ENCODE data around the gene TMEM200A.
A peak's percentile ranks its signal among the peaks of the same experiment; 100 is the strongest.

The TMEM200A gene

DNA sequence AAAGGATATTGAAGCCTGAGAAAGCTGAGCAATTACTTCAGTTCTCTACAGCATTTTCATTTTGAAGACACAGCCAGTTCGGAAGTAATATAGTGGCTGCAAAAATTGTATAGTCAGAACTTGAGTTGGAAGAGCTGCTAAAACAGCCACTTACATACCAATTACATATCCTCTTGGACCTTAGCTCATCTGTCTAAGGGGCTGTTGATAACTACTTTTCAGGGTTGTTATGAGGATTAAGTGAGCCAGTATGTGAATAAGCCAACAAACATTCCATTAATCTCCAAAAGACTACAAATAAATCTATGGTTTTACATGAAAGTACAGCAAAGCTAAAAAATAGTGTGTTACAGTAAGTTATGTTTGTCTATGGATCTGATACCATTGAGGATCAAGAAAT, 59.7 kb downstream of the TMEM200A start:
- DNase-seq (ENCODE audit: low spot score) = no peak

DNA sequence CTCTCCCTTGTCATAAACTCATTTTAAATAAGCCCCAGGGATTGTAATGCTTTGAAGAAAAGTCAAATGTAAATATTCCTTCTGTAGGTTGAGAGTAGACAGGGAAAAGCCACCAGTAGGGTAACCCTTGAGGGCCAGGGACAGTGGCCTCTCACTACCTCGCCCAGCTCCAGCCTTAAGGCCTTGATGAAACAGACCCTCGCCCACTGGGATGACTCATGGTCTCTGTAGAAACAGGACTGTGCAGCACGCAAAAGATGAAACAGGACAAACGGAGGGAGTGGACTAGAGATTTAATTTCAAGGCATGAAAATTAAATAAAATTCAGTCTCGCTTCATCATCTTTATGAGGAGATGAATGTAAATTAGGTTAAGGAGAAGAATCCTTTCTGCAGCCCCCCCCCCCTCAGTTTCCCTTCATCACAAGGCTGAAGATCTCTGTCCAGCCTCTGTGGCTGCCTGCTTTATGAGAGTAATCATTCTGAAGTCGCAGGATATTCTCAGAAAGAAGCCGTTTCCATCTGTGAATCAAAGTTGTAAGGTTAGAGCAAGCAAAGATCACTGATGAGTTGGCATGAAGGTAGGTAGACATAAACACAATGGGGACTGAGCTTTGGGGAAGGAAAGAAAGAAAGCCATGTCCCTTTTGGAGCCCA, 60.4 kb downstream of the TMEM200A start:
- DNase-seq (ENCODE audit: low spot score) = no peak

DNA sequence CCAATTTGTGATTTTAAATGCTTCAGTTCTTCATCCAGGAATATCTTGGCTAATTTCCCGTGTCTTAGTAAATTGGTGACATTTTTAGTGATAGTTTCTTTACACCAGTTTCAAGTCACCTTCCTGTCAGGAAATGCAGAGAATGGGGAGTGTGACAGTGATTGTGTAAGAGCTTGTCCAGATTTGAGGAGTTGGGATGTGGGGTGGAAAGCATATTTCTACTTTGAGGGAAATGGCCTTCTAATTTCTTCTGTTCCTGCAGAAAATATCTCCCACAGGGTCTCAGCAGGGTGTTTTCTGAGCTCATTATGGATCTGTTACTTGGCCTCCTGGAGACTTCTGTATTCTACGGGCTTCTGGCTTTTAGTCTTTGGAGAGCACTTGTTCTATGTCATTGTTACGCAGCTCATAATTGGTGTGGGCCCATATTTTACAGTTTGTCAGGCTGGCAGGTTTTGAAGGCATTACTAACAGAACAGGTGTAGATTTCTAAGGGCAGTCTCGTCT, 65.6 kb downstream of the TMEM200A start:
- no peak for DNase-seq (ENCODE audit: low spot score)

DNA sequence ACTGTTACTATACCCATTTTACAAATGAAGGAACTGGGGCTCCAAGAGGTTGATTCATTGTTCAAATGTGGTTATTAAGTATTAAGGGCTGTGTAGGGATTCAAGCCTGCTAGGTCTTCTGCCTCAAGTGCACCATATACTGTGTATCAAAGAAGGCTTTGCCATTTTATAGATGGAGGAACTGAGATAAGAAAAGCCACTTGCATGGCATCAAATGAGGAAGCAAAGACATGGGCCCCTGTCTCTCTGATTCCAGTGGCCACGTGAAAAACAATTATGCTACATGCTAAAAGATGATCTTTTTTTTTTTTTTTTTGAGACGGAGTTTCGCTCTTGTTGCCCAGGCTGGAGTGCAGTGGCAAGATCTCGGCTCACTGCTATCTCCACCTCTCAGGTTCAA, 67.0 kb downstream of the TMEM200A start:
- DNase-seq (ENCODE audit: low spot score) = no peak

DNA sequence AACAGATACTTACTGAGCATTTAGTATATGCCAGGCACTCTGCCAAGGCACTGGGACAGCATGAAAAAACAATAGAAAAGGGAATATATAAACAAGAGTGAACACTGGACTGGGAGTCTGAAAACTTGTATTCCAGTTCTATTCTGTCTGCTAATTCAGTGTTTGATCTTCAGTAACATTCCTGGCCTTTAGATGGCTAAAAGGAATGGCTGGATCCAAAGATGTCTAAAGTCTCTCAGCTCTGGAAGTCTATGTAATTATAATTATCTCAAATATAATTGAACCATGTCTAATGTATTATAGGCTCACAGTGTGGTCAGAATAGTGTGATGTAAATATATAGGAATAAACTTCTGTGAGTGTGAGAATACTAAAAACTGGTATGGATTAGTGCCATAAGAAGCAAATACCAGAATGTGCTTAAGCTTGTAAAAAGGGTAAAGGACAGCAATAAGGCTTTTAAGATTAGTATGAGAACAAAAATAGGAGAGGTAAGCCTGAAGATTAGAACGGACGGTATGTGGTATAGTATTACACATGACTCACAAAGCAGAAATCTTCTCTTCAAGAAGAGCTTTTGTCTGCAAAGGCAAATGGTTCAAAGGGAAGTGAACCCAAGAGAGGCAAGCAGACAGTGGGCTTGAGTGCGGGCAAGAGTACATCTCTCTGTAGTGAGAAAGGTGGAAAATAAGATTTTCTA, 68.5 kb downstream of the TMEM200A start:
- no peak for DNase-seq (ENCODE audit: low spot score)

DNA sequence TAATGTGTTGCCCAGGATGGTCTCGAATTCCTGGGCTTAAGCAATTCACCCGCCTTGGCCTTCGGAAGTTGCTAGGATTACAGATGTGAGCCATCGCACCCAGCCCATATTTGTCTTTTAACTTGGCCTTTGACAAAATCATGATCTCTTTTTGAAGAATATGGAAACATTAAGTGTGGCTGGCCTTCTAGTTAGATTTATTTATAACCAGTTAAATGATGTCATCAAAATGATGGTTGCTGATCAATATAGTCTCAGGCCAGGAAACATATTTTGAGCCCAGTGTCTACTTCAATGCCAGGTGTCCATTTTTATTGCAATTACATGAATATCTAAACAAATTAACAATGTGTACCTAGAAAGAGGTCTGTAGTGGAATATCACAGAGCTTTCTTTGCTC, 69.4 kb downstream of the TMEM200A start:
- DNase-seq (ENCODE audit: low spot score) = no peak

DNA sequence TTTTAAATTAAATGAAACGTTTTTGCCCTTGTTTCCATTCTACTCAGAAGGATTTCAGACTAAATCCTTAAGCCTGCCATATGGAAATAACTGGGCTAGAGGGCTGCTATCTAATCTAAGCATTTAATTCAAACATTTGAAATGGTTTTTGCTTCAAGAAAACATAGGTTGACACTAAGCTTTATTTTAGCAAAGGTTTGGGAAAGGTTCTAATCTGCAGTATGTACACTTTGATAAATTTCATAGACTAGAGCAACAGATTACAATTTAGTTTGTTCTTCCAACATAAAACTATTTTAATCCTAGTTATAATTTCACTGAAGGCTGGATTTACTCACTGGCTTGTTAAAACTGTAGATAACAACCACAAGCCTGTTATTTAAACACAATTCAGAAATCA, 72.1 kb downstream of the TMEM200A start:
- no peak for DNase-seq (ENCODE audit: low spot score)

DNA sequence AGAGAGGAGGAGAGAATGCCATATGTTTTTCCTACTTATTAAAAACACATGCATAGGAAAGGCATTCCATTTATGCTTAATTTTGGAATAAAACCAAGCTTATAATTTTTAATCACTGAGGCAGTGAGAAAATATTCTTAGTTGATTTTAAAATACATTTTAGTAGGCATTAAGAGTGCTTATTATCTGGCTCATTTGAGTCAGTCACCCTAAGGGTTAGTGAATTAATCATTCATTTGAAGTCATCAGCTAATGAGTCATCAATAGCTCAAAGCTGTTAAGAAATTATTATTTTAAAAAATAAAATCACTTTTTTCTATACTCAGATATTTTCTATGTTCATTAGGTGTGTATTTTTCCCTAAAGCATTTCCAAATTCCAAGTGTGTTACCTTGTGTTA, 81.6 kb downstream of the TMEM200A start:
- no peak for DNase-seq (ENCODE audit: low spot score)

DNA sequence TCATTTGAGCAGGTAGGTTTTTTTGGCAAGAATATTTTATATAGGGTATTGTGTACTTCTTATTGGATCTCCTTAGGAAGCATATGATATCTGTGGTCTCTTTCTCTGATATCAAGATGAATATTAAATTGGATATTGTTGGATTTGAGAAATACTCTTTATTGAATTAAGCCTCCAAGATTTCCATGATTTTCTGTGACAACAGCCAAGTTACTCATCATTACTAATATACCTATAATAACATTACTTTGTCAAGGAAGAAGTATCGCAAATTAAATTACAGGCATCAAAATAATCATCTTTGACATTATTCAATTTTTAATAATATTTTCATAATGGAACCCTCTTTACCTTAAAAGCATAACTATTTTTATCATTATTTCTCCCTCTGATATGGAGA, 86.5 kb downstream of the TMEM200A start:
- DNase-seq (ENCODE audit: low spot score) = no peak

DNA sequence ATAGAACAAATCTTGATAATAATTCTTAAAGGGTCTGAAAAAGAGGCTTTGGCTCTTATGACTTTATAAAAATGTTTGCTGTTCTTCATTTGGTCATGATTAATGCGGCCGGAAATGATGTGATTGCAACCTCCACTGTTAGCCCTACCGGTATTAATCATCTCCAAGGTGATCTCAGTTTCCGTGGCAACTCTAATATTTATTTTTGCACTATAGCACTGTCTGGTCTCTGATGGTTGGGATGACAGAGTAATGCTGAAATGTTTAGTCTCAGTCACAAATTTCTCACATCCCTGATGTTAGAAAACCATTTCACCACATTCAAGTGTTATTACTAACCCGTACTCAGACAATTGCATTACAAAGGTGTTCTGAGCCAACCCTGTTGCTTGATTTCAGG, 87.4 kb downstream of the TMEM200A start:
- peak; percentile 67 for DNase-seq (ENCODE audit: low spot score)

DNA sequence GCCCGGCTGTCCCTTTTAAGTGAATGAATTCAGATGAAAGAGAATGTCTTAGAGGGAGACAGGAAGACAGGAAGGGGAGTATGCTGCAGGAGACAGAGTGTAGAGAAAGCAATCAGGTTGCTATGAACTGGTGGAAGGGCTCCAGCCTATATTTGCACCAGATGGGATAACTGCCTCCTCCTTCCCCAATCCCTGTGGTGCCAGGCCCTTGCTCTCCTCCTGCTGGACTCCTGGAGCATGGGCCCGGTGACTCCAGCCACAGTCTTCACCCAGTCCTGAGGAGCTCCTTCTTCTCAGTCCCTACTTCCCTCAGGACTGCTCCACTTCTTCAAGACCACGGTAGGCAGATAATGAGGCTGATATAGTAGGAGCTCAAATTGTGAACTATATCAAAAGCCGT, 91.8 kb downstream of the TMEM200A start:
- DNase-seq (ENCODE audit: low spot score) = no peak

DNA sequence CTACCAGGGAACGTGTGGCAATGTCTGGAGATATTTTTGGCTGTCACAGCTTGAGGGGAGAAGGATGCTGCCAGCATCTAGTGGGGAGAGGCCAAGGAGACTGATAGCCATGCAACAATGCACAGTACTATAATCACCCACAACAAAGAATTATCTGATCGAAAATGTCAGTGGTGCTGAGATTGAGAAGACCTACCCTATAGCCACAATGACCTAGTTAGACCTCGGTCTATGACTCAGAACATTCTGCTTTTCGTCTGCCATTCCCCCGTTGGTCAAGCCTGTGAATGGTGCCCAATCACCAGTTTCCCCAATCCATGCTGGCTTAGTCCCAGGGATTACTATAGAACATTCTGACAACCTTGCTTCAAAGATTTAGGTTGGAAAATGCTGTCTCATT, 93.5 kb downstream of the TMEM200A start:
- DNase-seq (ENCODE audit: low spot score) = no peak

DNA sequence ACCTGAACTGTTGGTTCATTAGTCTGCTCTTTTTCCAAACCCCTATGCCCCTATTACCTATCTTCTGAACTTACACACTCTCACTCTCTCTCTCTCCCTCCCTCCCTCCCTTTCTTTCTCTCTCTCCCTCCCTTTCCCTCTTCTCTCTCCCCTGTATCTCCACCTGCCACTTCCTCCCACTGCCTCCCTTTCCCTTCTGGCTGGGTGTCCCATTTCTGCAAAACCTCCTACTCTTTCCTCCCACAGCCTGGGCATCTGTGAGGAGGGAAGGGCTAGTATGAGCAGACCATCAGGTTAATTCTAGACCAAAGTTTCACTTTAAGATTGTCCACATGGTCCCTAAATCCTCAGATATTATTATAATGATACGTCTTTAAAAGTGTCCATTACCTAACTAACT, 95.1 kb downstream of the TMEM200A start:
- DNase-seq (ENCODE audit: low spot score) = no peak

DNA sequence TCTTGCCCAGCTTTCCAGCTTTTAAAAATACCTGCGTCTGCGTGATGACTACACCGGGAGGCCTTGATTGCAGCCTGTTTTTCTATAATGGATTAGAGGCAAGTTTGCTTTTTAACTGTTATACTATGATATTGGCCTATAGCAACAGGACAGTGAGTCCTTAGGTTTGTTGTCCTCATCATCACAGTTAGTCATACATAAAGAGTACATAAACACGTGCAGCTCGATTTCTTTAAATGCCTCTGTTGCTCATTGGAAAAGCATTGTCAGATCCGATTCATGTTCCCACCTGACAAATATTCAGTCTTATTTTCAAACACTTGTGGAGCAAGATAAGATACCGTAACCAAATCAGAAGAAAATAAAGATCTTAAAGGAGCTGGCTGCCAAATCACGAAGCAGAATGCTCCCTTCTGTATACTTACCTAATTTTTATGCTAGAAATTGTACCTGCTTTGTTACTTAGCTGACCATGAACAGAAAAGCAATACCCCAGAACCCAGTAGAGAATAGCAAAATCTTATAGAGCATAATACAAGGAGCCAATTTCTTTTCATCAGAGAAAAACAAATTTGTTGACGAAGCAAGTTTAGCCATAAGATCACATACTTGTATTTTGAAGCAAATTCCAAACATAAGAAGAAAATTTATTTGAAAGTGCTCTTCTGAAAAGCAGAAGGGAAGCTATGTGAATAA, 100.4 kb downstream of the TMEM200A start:
- DNase-seq (ENCODE audit: low spot score) = no peak

DNA sequence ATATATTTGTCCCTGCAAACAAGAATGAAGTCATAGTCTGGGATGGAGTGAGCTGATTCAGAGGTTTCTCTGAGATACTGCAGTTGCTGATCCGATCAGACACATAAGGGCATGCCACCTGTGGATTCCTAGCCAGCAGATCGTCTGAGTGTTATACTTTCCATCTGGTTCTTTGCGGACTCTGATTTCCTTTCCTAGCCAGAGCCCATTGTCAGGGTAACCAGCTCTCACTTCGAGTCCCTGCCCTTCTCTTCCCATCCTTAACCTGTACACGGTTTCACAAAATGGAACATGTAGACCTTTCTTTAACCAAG, 100.9 kb downstream of the TMEM200A start:
- no peak for DNase-seq (ENCODE audit: low spot score)

DNA sequence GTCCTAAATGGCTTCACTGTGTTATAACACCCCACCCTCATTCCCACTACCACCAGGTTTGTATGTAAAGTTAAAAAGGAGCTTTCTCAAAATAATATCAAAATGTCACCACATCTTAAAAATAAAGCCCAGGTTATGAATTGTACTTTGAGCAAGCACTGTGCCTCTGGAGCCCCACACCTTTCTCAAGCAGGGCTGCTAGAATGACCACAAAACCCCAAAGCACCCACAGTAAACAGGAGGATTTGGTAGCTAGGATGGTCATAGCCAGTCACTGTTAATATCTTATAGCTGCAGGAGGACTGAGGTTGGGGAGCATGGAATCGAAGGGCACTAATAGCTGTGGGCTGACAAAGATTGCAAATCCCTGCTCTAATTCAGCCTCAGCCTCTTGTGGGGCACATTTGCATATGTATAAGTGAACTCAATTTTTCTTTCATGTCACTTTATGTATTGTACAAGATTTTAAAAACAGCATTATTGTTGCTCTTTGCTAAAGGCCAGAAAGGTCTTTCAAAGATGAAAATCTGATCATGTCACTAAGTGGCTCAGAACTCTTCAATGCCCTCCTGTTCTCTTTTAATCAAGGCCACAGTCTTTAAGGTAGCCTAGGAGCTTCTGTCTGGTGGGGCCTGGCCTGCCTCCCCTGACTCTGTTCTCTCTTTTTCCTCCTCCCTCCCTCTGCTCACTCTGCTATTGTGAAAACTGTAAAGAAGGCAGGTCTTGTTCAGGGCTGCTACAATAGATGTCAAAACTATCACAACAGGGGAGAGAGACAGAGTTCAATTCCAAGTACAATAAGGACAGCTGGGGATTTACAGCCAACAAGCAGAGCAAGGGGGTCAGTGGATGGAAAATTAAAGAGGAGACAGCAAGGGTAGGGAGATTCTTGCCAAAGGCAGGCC, 101.6 kb downstream of the TMEM200A start:
- DNase-seq (ENCODE audit: low spot score) = peak; percentile 7

DNA sequence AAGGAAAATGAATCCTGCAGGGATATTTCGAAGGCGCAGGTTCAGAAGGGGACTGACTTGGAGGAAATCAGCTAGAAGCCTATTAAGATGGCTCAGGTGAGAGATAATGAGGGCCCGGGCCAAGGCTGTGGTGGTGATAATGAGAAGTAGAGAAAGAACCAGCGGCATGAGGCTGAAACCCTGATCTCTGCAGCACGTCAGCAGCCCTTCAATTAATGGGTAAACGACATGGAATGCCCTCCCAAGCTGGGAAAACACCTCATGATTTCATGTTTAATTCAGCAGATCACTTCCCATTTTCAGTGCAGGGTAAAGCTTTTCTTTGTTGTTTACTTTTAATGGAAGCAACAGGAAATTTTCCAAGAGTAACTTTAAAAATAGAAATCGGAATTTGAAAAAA, 104.9 kb downstream of the TMEM200A start:
- no peak for DNase-seq (ENCODE audit: low spot score)

DNA sequence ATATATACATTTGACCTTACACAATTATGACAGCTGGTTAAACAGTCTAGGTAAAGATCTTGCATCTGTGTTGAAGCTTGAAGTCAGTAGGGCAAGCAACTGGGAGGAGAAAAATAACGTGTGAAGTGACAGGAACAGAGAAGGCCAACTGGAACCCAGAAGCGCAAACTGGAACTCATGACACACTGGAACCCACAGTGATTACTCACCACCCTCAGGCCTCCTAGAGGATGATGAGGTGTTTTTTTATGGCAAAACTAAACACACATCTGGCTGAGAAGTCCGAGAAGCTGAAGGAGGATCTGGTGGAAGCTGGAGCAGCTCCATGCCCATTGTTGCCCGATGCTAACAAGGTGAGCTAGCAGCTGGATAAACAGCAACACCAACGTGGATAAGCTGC, 108.1 kb downstream of the TMEM200A start:
- no peak for DNase-seq (ENCODE audit: low spot score)

DNA sequence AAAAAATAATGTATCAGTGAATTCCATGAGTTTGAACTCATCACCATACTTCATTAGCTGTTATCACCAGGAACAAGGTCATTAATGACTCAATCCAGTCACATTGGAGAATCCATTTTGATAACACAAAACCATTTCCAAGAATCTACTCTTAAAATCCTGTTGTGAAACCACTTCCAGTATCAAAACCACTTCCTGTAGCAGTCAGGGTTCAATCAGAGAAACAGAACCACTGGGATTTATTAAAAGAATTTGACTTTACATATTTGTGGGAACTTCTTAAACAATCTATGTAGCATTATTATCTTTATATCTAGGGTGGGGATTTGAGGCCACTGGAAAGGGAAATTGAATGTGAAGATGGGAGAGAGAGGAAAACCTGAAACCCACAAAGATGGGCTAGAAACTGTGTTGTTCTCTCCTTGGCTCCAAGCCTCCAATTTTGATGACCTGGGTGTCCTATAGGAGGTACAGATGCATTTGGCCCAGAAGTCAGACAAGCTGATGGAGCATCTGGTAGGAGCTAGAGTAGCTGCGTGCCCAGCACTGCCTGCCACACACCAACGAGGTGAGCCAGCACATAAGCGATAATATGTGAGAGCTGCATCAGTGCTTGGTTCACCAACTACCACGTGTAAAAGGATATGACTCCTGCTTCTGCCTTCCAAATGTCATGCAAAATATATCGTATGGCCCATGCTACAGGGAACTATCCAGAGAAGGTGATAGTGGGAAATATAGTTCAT, 117.0 kb downstream of the TMEM200A start:
- peak; percentile 23 for DNase-seq (ENCODE audit: low spot score)

DNA sequence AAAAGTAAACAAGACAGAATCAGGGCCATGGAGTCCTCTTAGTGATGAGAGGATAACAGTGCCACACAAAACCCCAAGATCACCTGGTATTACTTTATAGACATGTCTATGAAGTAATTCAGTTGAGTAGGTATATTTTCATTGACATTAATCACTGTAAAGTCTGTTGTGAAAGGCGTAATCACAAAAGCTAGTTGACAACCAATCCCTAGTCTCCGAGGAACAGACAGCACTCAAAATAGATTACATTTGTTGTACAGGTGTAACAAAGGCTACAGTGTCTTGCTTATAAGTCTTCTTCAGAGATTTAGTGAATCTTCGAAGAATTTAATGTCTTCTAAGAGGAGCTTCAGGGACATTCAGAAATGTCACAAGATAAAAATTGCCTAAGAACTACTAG, 120.1 kb downstream of the TMEM200A start:
- no peak for DNase-seq (ENCODE audit: low spot score)

DNA sequence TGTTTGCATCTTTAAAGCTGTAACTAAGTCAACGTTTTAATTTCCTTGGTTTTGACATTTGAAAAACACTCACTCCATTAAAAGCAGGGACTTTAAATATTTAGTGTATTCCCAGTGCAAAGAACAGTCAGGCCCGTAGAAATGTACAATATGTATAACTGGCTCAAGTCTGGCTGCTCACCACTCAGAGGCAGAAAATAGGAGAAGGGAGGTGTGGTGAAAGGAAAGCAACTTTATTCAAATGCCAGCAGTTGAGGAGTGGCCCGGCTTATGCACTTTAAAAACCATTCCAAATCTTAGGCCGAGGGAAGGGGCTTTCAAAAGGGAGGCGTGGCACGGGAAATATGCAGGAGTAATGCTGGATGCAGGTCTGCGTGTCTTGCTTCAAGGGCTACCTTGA, 120.6 kb downstream of the TMEM200A start:
- no peak for DNase-seq (ENCODE audit: low spot score)

DNA sequence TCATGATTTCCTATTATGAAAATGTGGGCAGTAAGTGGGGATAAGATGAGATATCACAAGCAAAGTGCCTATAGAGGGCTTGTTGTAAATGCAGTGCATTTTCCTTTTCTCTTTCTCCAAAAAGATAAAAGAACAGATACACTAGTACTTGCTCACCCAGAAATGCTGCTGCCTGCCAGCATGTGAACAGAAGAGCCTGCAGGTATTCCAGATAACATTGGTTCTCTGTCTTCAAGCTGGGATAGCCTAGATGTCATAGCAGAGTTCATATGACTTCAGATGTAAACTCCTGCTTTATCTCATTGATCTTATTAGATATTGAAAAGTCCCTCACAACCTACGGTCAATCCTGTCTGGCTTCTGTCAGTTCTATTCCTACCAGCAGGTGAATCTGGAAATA, 123.7 kb downstream of the TMEM200A start:
- no peak for DNase-seq (ENCODE audit: low spot score)
